ENCODE measurements around the gene PHACTR1.
A peak's percentile ranks its signal among the peaks of the same experiment; 100 is the strongest.

The PHACTR1 gene

DNA sequence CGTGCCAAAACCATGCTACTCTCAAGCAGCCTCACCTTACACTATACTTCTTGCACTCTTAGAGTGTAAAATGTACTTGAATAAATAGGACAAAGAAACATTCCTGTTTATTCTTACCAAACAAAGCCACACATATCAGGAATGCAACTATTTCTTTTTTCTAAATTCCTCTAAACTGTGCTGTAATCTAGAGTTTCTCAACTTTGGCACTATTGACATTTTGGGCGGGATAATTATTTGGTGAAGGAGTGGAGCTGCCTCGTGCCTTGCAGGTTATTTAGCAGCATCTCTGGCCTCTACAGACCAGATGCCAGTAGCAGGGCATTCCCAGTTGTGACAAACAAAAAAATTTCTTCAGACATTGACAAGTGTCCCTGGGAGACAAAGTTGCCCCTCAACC is 86.9 kb downstream of the PHACTR1 start:
- DNase-seq (ENCODE audit: low spot score): no peak

DNA sequence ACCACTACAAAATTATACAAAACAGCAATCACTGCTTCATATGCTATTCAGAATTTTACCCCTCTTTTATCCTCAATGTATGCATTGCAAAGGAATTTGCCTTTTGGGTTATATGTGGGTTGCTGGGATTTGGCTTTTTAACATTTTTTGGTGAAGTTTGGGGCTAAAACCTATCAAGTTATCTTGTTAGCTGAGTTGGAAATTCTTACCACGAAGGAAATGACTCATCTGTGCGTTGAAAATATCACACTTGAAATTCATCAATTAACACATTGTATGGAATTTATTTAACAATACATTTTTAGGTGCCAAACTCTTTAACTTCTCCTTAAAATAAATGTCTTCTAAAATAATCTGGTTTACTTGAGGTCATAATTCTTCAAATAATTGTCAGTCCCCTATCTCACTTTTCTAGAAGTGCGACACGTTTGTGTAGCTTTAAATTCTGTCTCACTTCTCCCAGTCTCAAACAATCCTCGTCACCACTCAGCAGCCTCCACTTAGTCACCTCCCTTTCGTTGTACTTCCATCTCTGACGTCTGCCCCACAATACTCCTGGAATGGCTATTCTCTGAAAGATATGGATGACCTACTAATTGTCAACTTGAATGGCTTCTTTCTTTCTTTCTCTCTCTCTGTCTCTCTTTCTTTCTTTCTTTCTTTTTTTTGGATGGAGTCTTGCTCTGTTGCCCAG is 88.5 kb downstream of the PHACTR1 start:
- DNase-seq (ENCODE audit: low spot score): no peak

DNA sequence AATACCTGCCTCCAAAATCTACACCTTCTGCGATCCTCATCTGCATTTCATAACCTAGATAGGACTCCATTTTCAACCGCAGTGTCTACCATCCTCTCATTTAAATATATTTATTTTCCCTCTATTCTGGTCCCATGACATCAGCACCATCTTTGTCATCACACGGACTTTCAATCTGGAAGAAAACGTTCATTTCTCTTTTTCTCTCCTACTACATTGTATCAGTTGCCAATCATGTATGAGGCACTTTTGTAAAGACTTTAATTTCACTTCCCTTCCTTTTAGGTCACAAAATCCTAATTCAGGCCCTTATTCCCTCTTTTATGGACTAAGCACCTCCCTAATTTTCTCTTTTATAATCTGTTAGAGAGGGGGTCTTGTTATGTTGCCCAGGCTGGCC is 89.6 kb downstream of the PHACTR1 start:
- no peak for DNase-seq (ENCODE audit: low spot score)

DNA sequence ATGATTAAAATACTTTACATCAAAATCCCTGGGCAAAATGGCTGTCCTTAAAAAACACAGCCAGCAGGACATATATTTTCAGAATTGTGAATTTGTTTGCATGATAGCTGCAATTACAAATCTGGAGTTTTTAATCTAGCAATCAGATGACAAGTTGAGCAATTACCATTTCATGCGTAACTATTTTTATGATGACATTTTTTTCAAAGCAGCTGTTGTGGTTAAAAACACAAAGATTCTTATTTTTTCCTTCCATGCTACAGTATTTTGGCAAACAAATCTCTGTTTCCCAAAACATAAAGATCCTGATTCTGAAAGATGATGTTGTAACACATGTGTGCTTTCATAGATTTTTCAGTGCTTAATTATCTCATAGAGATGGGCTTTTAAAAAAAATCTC is 90.2 kb downstream of the PHACTR1 start:
- DNase-seq (ENCODE audit: low spot score): no peak

DNA sequence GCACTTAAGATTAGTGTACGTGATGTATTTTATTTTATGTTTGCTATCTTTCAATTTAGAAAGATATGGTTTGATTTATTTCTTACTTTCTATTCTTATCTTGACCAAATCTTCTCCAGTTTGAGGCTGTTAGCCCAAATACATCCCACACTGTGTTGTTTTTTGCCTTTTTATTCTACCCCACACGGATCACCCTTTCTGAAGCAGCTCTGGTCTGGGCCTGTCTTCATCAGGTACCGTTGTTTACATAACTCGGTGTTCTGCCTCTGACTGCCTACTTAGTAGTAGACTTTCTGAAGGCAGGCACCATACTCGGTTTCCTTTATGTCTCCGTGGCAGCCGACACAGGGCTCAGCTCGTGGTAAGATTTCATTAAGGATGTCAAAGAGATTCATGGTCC is 95.0 kb downstream of the PHACTR1 start:
- DNase-seq (ENCODE audit: low spot score): no peak

DNA sequence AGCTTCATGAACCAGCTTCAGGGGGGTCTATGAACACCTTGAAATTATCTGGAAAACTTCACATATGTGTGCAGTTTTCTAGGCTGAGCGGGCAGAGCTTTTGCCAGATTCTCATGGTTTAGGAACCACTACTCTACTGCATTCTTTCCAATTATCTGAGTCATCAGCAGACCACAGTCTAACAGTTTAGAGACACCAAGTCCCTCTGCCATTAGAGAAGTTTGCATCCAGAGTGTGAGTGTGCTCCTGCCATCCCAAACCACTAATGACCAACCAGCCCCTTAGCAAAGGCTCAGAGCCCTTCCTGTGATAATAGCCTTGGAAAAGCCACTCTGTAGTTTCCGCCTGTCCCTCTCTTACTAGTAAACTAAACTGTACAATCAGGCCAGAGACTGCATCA is 96.8 kb downstream of the PHACTR1 start:
- no peak for DNase-seq (ENCODE audit: low spot score)

DNA sequence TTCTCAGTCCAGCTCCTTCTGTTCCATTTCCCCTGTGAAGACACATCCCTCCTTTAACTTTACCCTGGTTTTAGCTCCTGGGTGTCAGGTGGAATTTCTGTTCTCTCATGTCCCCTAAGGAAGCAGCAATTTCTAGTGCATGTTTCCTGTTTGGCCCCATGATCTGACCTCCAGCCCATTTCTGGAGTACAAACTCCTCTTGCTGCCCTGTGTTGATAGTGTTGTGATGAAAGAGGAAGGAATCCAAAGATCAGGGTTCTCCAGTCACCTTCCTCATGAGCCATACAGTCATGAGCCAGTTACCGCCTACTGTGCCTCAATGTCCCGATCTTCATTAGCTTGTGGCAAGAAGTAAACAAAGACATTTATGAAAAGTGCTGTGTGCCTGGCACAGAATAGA is 97.4 kb downstream of the PHACTR1 start:
- DNase-seq (ENCODE audit: low spot score): no peak

DNA sequence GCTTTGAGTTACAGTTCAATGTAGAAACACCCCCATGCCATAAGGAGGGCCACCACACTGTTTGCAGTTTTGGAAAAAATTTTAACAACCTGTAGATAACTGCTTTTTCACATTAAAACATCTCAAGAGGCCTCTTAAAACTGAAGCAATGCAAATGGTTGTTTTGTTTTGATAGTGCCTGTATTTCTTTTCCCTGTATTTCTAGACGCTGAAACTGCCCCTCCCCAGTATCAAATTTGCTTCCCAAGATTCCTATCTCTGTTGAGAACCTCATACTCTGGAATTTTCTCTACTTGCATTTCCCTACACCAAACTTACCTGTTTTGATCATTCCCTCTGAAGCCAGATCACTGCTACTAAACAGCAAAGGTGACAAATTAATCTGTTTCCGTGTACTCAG is 98.5 kb downstream of the PHACTR1 start:
- no peak for DNase-seq (ENCODE audit: low spot score)

DNA sequence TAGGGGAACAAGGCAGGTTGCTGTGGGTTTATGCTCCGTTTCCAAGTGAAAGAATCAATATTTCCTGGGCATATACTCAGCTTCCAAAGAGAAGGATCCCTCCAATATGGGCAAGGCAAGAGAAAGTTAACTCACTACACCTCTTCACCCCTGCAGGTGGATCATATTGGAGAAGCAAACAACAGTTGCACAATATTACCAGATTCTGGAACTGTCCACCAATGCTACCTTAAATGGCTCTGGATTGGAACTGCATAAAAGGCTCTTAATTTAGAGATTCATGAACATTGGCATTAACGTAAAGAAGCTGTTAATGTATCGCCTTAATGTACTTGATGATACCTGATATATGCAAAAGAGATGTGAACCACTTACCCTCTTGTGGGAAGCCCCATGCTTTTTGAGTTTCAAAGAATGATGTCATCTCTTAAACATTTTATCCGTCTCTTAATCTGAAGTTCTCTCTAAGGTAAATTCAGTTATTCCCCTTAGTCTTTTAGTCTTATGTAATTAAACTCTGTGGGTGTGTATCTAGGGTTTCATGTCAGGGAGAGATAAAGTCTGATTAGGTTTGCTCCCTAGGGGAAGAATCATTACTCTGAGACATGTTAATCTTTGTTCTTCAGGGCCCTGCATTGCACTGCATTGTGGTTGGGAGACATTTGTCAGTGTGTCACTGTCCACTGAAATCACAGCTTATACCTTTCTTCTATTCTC is 99.5 kb downstream of the PHACTR1 start:
- no peak for DNase-seq (ENCODE audit: low spot score)

DNA sequence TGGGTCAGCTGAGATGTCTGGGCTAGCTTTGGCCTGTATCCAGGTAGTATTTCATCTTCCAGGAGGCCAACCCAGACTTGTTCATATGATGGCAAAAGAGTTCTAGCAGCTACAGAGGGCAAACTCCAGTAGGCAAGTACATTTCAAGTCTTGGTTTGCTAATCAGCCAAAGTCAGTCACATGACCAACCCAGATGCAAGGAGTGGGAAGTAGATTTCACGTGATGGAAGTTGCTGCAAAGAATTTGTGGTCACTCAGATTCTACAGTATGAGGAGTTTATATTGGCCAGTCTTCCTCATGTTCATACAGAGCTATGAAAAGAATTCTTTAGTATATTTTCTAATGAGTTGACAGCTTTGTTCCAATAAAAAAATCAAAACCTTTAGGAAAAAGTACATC is 101.8 kb downstream of the PHACTR1 start:
- DNase-seq (ENCODE audit: low spot score): no peak

DNA sequence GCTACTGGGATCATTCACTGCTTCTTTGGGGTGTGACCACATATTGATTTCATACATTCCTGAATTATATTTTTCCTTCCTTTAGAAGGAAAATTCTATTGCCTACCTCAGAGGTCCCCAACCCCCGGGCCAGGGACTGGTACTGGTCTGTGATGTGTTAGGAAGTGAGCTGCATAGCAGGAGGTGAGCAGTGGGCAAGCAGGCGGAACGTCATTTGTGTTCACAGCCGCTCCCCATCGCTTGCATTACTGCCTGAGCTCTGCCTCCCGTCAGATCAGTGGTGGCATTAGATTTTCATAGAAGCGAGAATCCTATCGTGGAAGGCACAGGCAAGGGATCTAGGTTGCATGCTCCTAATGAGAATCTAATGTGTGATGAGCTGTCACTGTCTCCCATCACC is 107.3 kb downstream of the PHACTR1 start:
- no peak for DNase-seq (ENCODE audit: low spot score)

DNA sequence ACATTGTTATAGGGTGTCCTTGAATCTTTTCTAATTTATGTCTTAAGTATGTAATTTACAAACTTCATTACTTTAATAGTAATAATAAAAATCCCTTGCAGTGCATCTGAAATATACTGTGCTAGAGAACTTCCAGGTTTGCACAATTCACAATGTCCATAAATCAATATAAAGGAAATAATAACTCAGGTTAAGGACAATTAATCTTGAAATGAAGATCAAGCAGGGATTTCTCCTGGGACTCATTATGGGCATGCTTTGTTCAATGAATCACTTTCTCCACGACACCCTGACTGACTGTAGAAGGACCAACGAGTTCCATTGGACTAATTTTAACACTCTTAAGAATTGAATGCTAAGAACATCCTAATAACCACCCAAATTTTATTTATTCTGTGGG is 110.0 kb downstream of the PHACTR1 start:
- no peak for DNase-seq (ENCODE audit: low spot score)

DNA sequence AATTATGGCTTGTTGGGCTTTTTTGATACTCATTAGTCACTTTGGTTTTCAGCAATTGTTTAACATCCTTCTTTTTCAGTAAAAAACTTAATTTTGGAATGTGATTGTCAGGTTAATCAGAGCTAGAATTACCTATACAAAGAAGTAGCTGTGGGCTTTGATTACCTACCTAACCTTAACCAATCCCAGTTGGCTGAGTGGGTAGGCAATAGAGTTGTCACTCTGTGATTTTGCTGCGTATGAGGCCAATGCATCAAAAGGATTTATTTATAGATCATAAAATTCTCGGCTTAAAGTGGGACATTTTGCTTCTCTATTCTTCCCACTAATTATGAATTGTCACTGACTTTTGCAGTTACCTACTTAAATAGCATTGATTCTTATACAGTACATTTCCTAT is 111.4 kb downstream of the PHACTR1 start:
- no peak for DNase-seq (ENCODE audit: low spot score)

DNA sequence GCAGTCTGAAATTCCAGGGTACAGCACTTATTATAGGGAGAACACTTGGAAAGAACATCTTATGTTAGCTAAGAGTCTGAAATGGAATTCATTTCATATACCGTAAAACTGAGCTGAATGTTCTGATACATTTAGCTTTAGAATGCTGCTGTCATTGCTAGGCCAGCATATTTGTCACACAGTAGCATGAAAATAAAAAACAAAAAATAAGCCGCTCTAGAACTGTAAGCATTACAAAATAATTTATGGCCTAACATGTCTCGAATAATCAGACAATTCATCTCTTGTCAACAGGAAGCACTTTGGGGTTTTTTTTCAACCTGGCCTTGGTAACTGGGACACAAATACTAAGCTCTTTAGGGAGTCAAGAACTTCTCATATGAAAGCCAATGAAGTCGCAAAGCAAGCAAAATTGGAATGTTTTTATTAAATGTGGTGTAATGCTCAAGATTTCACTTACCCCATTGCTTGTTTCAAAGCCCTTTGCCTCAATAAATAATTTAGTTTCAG is 115.7 kb downstream of the PHACTR1 start:
- DNase-seq (ENCODE audit: low spot score): no peak

DNA sequence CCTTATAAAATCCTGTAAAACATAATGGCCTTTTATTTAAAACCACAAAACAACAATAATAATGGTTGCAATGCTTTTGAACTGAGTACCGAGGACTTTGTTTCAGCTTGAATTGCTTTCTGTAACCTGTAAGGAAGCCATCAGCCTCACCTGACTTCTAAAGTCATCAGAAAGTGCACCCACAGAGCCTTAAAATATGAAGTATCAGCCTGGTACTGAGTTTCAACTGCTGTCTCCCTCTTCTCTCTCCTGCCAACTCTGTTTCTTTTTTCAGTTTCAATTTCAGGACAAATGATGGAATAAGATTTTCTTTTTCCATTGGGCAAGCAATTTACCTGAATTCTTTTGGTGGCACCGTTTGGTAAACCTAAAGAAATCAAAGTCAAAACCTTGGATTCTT is 119.4 kb downstream of the PHACTR1 start:
- DNase-seq (ENCODE audit: low spot score): no peak

DNA sequence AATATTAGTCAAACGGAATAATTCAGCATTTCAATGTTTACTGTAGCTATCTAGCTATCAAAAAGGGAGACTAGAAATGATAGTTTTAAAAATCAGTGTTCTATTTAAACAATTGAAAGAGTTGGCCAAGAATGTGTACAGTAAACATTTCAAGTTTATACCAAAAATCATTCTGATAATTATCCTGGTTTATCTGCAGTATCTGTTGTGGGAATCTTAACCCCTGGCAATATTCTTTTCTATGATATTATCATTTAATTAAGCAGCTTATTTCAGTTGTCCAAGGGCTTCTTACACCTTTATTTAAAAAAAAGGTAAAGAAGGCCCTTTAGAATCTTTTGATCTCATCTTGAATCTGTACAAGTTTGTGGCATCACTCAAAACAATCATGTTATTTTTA is 125.1 kb downstream of the PHACTR1 start:
- DNase-seq (ENCODE audit: low spot score): no peak

DNA sequence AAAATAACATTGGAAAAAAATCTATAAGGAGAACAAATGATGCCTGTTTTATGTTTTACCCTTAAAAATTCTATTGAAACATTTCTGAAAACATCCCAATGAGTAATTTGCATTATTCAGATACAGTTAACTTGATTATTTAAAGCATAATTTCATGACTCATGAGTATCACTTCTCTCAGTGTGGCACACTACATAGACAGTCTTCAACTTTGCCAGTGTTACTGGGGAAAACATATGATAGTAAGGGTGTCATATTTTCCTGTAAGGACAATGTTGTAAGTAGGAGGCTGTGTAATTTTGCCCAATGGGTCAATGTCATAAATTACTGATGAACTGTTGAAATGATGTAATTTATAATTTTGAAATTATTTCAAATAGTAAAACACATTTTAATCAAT is 125.5 kb downstream of the PHACTR1 start:
- DNase-seq (ENCODE audit: low spot score): no peak

DNA sequence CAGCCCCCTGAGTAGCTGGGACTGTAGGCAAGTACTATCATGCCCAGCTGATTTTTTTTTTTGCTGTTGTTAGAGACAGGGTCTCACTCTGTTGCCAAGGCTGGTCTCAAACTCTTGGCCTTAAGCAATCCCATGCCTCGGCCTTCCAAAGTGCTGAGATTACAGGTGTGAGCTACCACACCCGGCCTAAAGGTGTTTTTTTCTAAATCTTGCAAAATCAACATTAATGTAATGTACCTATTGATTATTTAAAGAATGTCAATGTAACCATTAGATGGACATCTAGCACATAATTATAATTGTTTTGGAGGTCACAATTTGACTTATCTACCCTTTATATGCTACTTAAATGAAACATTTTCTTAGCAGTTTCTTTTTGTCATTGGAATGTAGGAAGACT is 126.1 kb downstream of the PHACTR1 start:
- no peak for DNase-seq (ENCODE audit: low spot score)

DNA sequence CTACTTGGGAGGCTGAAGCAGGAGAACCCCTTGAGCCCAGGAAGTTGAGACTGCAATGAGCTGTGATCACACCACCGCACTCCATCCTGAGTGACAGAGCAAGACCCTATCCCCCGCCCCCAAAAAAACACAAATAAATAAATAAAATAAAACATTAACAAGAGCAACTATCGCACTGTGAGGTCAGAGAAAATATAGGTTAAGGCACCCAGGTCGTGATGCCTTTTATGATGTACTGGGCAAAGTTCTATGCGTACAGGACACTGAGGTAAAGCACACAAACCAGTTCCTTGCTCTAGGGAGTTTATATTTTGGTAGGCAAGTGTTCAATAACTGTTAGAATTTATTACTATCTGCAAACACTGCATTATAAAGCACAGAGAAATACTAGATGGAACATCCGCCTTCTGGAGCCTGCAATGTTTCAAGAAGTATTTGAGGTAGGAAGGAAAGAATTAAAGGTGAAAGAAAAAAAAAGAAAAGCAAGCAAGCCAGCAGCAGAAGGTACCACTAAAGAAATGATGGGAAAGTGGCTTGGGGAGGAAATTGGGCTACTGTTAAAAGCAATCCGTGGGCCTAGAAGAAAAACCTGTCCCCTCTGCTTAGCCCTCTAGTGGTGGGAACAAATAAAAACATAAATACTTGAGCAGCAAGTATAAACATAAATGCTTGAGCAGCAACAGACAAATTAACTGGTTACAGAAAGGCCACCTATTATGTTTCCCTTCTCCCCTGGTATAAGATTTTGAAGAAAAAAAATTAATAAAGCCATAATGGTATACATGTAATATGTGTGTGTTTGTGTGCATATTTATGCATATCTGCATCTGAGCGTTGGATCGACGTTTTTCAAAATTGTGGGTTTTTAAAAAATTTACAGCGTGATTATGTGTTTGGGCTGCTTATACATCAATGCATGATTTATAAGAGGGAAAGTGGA is 128.0 kb downstream of the PHACTR1 start:
- DNase-seq (ENCODE audit: low spot score): peak; percentile 56

DNA sequence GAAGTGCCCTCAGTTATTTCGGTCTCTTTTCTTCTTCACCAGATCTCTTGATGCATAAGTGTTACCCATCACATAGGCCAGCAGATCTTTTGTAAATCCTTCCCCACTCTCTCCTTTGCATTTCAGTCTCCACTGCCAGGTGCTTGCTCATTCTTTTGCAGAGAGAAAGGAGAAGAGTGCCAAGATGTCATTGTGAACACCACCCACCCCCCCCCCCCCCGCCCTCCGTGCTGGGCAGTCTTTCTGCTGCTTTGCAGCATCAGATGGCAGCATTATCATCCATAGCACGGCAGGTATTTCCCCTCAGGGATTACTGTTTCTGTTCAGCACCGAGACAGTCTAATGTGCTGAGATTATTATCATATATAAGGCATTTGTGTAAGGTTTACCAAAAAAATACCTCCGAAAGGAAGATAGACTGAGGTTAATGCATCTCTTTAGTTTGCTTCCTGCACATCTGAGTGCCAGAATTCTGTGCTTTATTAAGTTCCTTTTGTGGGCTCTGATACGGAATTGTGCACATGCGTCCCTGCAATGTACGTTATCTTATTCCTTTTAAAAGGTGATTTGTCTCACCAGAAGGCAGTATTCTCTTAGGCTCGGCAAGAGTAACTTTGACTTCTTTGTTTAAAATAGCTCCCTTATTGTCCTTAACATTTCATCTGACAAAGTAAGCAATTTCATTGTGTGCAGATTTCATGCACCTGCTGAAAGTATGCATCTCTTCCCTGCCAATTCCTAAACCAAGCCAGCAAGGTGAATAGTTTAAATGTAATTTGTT is 128.8 kb downstream of the PHACTR1 start:
- no peak for DNase-seq (ENCODE audit: low spot score)

DNA sequence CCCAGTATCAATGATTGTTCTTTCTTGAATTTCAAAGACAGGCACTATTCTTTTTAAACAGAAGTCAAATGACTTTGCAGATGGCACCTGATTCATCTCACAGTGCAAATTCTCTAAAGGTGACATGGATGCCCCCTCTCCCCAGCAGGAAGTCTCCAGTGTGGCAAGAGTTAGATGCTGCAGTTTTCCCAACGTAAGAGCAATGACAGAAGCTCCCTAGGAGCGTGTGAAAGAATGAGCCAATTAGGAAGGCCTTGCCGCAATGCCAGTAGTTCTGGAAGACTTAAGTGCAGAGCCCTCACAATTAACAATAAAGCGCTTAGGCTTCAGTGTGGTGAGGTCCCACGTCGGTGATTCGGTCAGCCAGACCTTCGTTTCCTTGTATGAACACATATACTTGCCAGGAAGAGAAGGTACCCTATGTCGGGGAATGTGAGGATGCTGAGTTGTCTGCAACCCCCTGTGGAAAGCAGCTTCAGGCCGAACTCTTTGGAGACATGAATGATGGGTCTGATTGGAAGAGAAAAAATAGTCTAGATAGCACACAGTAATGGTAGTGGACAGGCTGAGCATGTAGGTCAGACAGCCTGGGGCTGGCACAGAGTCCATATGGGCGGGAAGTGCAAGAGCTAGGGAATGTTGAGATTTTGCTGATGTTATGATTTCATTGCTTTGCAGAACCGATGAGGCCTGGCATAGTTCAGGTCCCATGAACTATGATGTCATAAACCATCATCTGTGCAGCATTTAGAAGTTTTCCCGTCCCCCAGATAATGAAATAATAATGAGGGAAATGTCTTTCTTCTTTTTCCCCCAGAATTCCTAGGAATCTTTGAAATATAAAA is 132.6 kb downstream of the PHACTR1 start:
- DNase-seq (ENCODE audit: low spot score): no peak

Data from NAMALWA (cell line).